Activated CD8-positive, alpha-beta memory T cell treated with anti-CD3 and anti-CD28 coated beads for 4 hours (primary cell): ENCODE data around the gene LRCH1.

Source experiments
- DNase-seq, 2 donors: peaks; one replicate each; pipeline ENCODE4 v3.0.0-alpha.2; 2020; ENCODE audit warnings: low read depth in 2 of 2

The LRCH1 gene

GRCh38 chr13:46712524-46712923 is 159.6 kb downstream of the LRCH1 start:
- DNase-seq = no peak

- DNase-seq = no peak
Observed at GRCh38 chr13:46715363-46715762, 162.4 kb downstream of the LRCH1 start.

- DNase-seq = no peak
Observed at GRCh38 chr13:46716821-46717220, 163.9 kb downstream of the LRCH1 start.

GRCh38 chr13:46717275-46717674 is 164.3 kb downstream of the LRCH1 start:
- DNase-seq = no peak

- no peak for DNase-seq
Observed at GRCh38 chr13:46717856-46718255, 164.9 kb downstream of the LRCH1 start.

- no peak for DNase-seq
Observed at GRCh38 chr13:46720189-46720588, 167.2 kb downstream of the LRCH1 start.

- peak in 1 of 2 donors; percentile 5 for DNase-seq
Observed at GRCh38 chr13:46721054-46721453, 168.1 kb downstream of the LRCH1 start.

GRCh38 chr13:46726347-46726746 is 173.4 kb downstream of the LRCH1 start:
- peak in 1 of 2 donors; percentile 11 for DNase-seq

GRCh38 chr13:46728777-46729176 is 175.8 kb downstream of the LRCH1 start:
- no peak for DNase-seq

- no peak for DNase-seq
Observed at GRCh38 chr13:46731535-46731934, 178.6 kb downstream of the LRCH1 start.

GRCh38 chr13:46735425-46735824 is 182.5 kb downstream of the LRCH1 start:
- DNase-seq = no peak

- DNase-seq = no peak
Observed at GRCh38 chr13:46736541-46737310, 183.8 kb downstream of the LRCH1 start.

GRCh38 chr13:46738055-46738454 is 185.1 kb downstream of the LRCH1 start:
- DNase-seq = no peak

GRCh38 chr13:46738766-46739165 is 185.8 kb downstream of the LRCH1 start:
- no peak for DNase-seq

GRCh38 chr13:46739447-46740098 is 186.6 kb downstream of the LRCH1 start:
- DNase-seq = no peak

GRCh38 chr13:46743191-46743590 is 190.2 kb downstream of the LRCH1 start:
- no peak for DNase-seq

GRCh38 chr13:46745062-46745461 is 192.1 kb downstream of the LRCH1 start:
- no peak for DNase-seq

GRCh38 chr13:46745706-46746105 is 192.7 kb downstream of the LRCH1 start:
- no peak for DNase-seq

- DNase-seq = no peak
Observed at GRCh38 chr13:46747031-46747820, 194.3 kb downstream of the LRCH1 start.

GRCh38 chr13:46748300-46748699 is 195.3 kb downstream of the LRCH1 start:
- DNase-seq = no peak

GRCh38 chr13:46749951-46750350 is 197.0 kb downstream of the LRCH1 start:
- DNase-seq = no peak

GRCh38 chr13:46751811-46752635 is 199.1 kb downstream of the LRCH1 start:
- DNase-seq = peak; percentile 20 to 24
